HepG2 (cell line): Measurements from ENCODE around the gene ARGLU1. TPM values are rescaled to one million over a fixed set of nuclear protein-coding genes. Genes with fewer than 3 reads are reported as not detected.

ENCODE experiments used
- ATAC-seq: fragments of 200-7000 bp; cut with Tn5 transposase; 3 replicates; pipeline ENCODE4 v1.9.1; 2020; ENCODE audit warnings: mild to moderate bottlenecking, moderate library complexity
- BruUV-seq: library from RNA; stranded (reverse); fragments of 400-500 nt; replicated peaks from 2 replicates; lab custom pipeline; 2021; lab: Mats Ljungman, UMichigan
- CTCF ChIA-PET: fragments of 300-600 bp; formaldehyde crosslinking; extraction: SDS; loops from one replicate; lab custom pipeline; 2021; ENCODE audit warnings: low total read pairs, inconsistent platforms, low intra/inter-chr PET ratio; lab: Yijun Ruan, JAX
- POLR2A ChIA-PET: fragments of 350-600 bp; sonication (Branson Sonifier 250); formaldehyde crosslinking; loops from one replicate; lab custom pipeline; 2020; ENCODE audit warnings: antibody characterized with exemption, inconsistent platforms; lab: Yijun Ruan, JAX
- DNase-seq: peaks from one replicate; pipeline ENCODE4 v3.0.0-alpha.2; 2015; ENCODE audit warnings: low spot score
- FAIRE-seq: peaks from 3 replicates; lab custom pipeline; 2011; peaks lifted over from hg19 to GRCh38; lab: Jason Lieb, UNC
- H2AFZ ChIP-seq: one replicate; pipeline ENCODE4 v1.6.1; 2011; ENCODE audit warnings: low read length, inconsistent platforms
- H3K27ac ChIP-seq: fragments of 300-600 bp; 3 replicates; pipeline ENCODE4 v1.8.0; 2011; ENCODE audit warnings: mixed run types, mild to moderate bottlenecking, mixed read lengths, low read length, inconsistent platforms; ENCODE audit not compliant: insufficient read depth; ENCODE audit errors: extremely low read length
- H3K27me3 ChIP-seq, 2 experiments: fragments of 200-600 bp in 1 of 2; 2 replicates in 1 of 2; 3 replicates in 1 of 2; pipeline versions ENCODE4 v1.6.0 to v1.8.0; 2011; ENCODE audit warnings: low read length in 2 of 2, mild to moderate bottlenecking in 2 of 2, moderate library complexity in 2 of 2, inconsistent platforms in 1 of 2; ENCODE audit not compliant: insufficient read depth in 2 of 2, control insufficient read depth in 1 of 2
- H3K36me3 ChIP-seq, 2 experiments: fragments of 200-600 bp in 1 of 2; replicated peaks in 1 of 2; 2 replicates in 1 of 2; 3 replicates in 1 of 2; pipeline versions ENCODE4 v1.5.1 to v1.8.0; 2011; ENCODE audit warnings: low read length in 2 of 2, inconsistent platforms in 1 of 2; ENCODE audit not compliant: insufficient read depth in 2 of 2, control insufficient read depth in 1 of 2
- H3K4me1 ChIP-seq: 2 replicates; pipeline ENCODE4 v1.5.1; 2012; ENCODE audit warnings: low read length, inconsistent platforms; ENCODE audit not compliant: insufficient read depth
- H3K4me2 ChIP-seq: 2 replicates; pipeline ENCODE4 v1.6.0; 2011; ENCODE audit warnings: low read depth, low read length, inconsistent platforms
- H3K4me3 ChIP-seq, 3 experiments: fragments of 200-600 bp in 1 of 3; sonication (generic), shearing (Covaris generic) in 1 of 3; replicated peaks in 1 of 3; 2 replicates each; pipeline ENCODE4 v1.5.1; 2011 to 2016; ENCODE audit warnings: low read length in 3 of 3, inconsistent platforms in 2 of 3, low read depth in 2 of 3, mild to moderate bottlenecking in 2 of 3, control low read depth in 1 of 3, mixed read lengths in 1 of 3; ENCODE audit not compliant: insufficient read depth in 1 of 3
- H3K79me2 ChIP-seq: one replicate; pipeline ENCODE4 v1.6.1; 2011; ENCODE audit warnings: low read length, inconsistent platforms; ENCODE audit not compliant: insufficient read depth
- H3K9ac ChIP-seq: 2 replicates; pipeline ENCODE4 v1.6.0; 2011; ENCODE audit warnings: mild to moderate bottlenecking, low read depth, low read length, inconsistent platforms; ENCODE audit not compliant: insufficient read depth
- H3K9me3 ChIP-seq: 2 replicates; pipeline ENCODE4 v1.5.1; 2012; ENCODE audit warnings: mild to moderate bottlenecking, low read length
- H4K20me1 ChIP-seq: 2 replicates; pipeline ENCODE4 v1.6.0; 2011; ENCODE audit warnings: inconsistent platforms, mild to moderate bottlenecking, low read length, moderate library complexity; ENCODE audit not compliant: insufficient read depth
- CC2D1A ChIP-seq: sonication (generic); formaldehyde crosslinking; IDR thresholded peaks from 2 replicates; pipeline ENCODE4 v1.8.1; 2023; ENCODE audit warnings: mild to moderate bottlenecking, missing genetic modification reagents
- ELF3 ChIP-seq: IDR thresholded peaks from 2 replicates; pipeline ENCODE4 v1.6.1; 2016; ENCODE audit warnings: missing genetic modification reagents, missing compliant biosample characterization
- ZFP36L1 ChIP-seq: sonication (generic); formaldehyde crosslinking; IDR thresholded peaks from 2 replicates; pipeline ENCODE4 v1.8.0; 2022; ENCODE audit warnings: mild to moderate bottlenecking, missing genetic modification reagents, moderate library complexity
- ZNF12 ChIP-seq: sonication (generic); formaldehyde crosslinking; IDR thresholded peaks from 2 replicates; pipeline ENCODE4 v1.5.0; 2020; ENCODE audit warnings: missing genetic modification reagents
- ZNF317 ChIP-seq: sonication (generic); formaldehyde crosslinking; IDR thresholded peaks from 2 replicates; pipeline ENCODE4 v1.5.0; 2020; ENCODE audit warnings: mild to moderate bottlenecking, missing genetic modification reagents
- ZNF446 ChIP-seq: sonication (generic); formaldehyde crosslinking; IDR thresholded peaks from 2 replicates; pipeline ENCODE4 v1.5.0; 2020; ENCODE audit warnings: mild to moderate bottlenecking, missing genetic modification reagents
- WGBS: methylation state at CpG from one replicate; pipeline ENCODE4 v1.1.6; 2017; ENCODE audit warnings: low lambda C conversion rate; 5-methylcytosine and 5-hydroxymethylcytosine counted together
- in situ Hi-C: cut with HindIII; loops from 2 replicates; pipeline ENCODE4 v1.10.0; 2017; ENCODE audit warnings: low pct_unique_long_range_greater_than_20kb; ENCODE audit not compliant: extremely low pct_ligation_motif_present
- intact Hi-C: fragments of 100-400 bp; cut with micrococcal nuclease; formaldehyde crosslinking; loops from one replicate; pipeline ENCODE4 v1.10.0; 2022; ENCODE audit not compliant: unreplicated experiment
- polyA plus RNA-seq, 8 experiments: library from polyadenylated mRNA; depleted of rRNA in 3 of 8; stranded (reverse) in 7 of 8; unstranded in 1 of 8; fragments of >200 nt; fragmentation: Illumina TruSeq in 4 of 8; extraction: Trizol in 4 of 8; gene quantifications; 2 replicates each; pipeline versions ENCODE4 v1.2.1 to v1.2.3, GENCODE V29; 2011 to 2016; ENCODE audit warnings: low read depth in 4 of 8, missing spikeins in 1 of 8, mixed read lengths in 1 of 8; ENCODE audit not compliant: insufficient read depth in 1 of 8
- total RNA-seq, 5 experiments: library from RNA; depleted of rRNA; stranded (reverse); fragments of >200 nt; fragmentation: Illumina TruSeq; extraction: Trizol; gene quantifications; 2 replicates each; pipeline ENCODE4 v1.2.3, GENCODE V29; 2016; ENCODE audit warnings: low read depth in 1 of 5
- TF ChIP-seq, protein P1 (sequence below): sonication (generic); formaldehyde crosslinking; IDR thresholded peaks from 2 replicates; pipeline ENCODE4 v1.4.0; 2020; ENCODE audit warnings: mild to moderate bottlenecking, low read depth, missing genetic modification reagents
- TF ChIP-seq, protein P2 (sequence below): IDR thresholded peaks from 2 replicates; pipeline ENCODE4 v1.6.1; 2018; ENCODE audit warnings: missing genetic modification reagents, mild to moderate bottlenecking, missing compliant biosample characterization

The ARGLU1 gene
- total and polyA plus RNA-seq, 2 of the 13 experiments (the other 11 are each of a cell fraction or from before 2014, with no cell fraction given) = 47.1 to 70.6 TPM

DNA sequence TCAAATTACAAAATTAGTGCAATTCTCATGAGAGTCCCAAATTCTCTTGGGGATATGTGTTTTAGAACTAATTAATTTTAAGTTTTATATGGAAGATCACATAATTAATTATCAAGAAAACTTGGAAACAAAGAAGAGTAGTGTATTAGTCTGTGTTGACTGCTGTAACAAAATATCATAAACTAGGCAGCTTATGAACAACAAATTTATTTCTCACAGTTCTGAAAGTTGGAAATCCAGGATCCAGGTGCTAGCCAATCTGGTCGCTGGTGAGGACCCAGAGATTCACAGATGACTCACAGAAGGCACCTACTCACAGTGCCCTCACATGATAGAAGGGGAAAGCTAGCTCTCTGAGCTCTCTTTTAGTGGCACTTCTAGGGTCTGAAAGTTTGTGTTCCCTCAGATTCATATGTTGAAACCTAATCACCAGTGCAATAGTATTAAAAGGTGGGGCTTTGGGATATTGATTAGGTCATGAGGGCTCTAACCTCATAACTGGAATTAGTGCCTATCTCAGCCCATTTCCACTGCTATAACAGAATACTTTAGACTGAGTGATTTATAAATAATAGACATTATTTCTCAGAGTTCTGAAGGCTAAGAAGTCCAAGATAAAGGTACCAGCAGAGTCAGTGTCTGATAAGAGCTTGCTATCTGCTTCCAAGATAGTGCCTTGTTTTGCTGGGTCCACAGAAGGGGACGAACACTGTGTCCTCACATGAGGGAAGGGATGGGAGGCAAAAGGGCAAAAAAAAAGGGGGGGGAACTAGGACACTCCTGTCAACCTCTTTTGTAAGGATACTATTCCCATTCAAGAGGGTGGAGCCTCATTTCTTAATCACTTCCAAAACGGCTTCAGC, 1.5 kb upstream of the ARGLU1 start:
- H3K9ac ChIP-seq = no peak overlapping the region
- DNase-seq (no peak), FAIRE-seq (no peak), ATAC-seq (no peak)
- H3K4me3 ChIP-seq = no peak overlapping the region
- H3K27me3 ChIP-seq = no peaks in the 10 kb centered on the region; a peak in 1 of 5 replicates
- in situ Hi-C loops (no loop called here), intact Hi-C loops (loop anchor here (10.0 kb wide), 1 partner anchor 105 kb away; no protein-coding TSS in a partner anchor)
- CTCF ChIA-PET = no interaction called here
- no peaks in the 10 kb centered on the region for H3K36me3 ChIP-seq
- POLR2A ChIA-PET = no interaction called here
- peaks cover 31% of the 10 kb centered on the region for H3K4me1 ChIP-seq
- peaks cover 27% of the 10 kb centered on the region for H4K20me1 ChIP-seq
- BruUV-seq = no TSS peak
- TF ChIP-seq ELF3 (CRISPR knock-in tag) (no peak), CC2D1A (CRISPR knock-in tag) (no peak), ZNF12 (peak; percentile 97)
- H3K79me2 ChIP-seq = peaks cover 35% of the 10 kb centered on the region
- H3K27ac ChIP-seq = no peak overlapping the region
- no peaks in the 10 kb centered on the region for H3K9me3 ChIP-seq
- H2AFZ ChIP-seq = no peak overlapping the region
- 77% methylated on average over 3 of the region's 3 CpGs for WGBS
- H3K4me2 ChIP-seq = peak overlapping the region; percentile 89; the same call in 1 of the 2 replicates

DNA sequence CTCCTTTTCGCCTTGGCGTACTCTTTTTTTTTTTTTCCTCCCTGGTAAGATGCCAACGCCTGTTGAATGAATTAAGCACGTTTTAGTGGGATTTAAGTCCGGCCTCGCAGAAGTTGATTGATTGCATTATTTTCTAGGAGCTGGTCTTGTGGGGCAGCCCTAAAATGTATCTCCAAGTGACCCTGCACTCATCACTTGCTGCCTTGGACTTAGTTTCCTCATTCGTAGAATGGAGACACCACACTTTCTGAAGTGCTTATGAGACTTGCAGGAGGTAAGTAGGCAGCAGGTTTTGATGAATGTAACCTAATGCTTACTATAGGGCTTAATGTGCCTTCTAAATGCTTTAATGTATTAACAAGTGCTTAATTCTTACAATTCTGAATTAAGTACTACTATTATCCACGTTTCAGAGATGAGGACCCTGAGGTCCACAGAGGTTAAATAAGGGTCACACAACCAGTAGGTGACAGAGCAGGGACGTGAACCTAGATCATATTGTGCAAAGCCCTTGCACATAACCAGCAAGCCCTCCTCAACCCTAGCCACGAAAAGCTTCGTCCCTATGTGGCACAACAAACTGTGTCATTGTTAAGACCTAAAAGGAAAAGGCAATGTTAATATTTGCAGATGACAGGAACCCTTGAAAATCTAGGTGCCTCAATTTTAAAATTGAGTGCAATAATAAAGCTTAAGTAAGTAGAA, 514 bp upstream of the ARGLU1 start:
- intact Hi-C loops = loop anchor here (1.0 to 10.0 kb wide), 2 partner anchors 23 to 106 kb away; no protein-coding TSS in a partner anchor
- in situ Hi-C loops = no loop called here
- Histone ChIP-seq H3K9me3 (no peaks in the 10 kb centered on the region), H3K27ac (peak overlapping the region; percentile 91), H3K4me3 (peak overlapping the region; percentile 73 to 95 (median 89)), H3K79me2 (peaks cover 46% of the 10 kb centered on the region), H3K9ac (peak overlapping the region; percentile 96), H4K20me1 (peaks cover 36% of the 10 kb centered on the region), H3K4me2 (peak overlapping the region; percentile 89), H3K36me3 (no peaks in the 10 kb centered on the region; a peak in 1 of 5 replicates), H3K4me1 (peaks cover 40% of the 10 kb centered on the region), H2AFZ (peak overlapping the region; percentile 84), H3K27me3 (no peaks in the 10 kb centered on the region; a peak in 1 of 5 replicates)
- POLR2A ChIA-PET = interaction anchor here (0.9 to 1.3 kb wide), 3 partner anchors 12 to 23 kb away, joined by 3 to 5 read pairs (median 3); no protein-coding TSS in a partner anchor
- WGBS = under 1% methylated on average over 11 of the region's 11 CpGs
- FAIRE-seq (peak; percentile 55), DNase-seq (peak; percentile 35), ATAC-seq (peak; percentile 43)
- TSS peak; percentile 74 for BruUV-seq
- CTCF ChIA-PET = no interaction called here
- TF ChIP-seq ZNF446 (CRISPR knock-in tag) = no peak
- TF ChIP-seq, protein P1, sequence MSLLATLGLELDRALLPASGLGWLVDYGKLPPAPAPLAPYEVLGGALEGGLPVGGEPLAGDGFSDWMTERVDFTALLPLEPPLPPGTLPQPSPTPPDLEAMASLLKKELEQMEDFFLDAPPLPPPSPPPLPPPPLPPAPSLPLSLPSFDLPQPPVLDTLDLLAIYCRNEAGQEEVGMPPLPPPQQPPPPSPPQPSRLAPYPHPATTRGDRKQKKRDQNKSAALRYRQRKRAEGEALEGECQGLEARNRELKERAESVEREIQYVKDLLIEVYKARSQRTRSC (CRISPR knock-in tag) = no peak
- TF ChIP-seq ZNF317 = 0 out of 2 replicates have a peak, but pooled peaks have one; percentile 12
- TF ChIP-seq ZFP36L1 (CRISPR knock-in tag) = no peak
- TF ChIP-seq, protein P2, sequence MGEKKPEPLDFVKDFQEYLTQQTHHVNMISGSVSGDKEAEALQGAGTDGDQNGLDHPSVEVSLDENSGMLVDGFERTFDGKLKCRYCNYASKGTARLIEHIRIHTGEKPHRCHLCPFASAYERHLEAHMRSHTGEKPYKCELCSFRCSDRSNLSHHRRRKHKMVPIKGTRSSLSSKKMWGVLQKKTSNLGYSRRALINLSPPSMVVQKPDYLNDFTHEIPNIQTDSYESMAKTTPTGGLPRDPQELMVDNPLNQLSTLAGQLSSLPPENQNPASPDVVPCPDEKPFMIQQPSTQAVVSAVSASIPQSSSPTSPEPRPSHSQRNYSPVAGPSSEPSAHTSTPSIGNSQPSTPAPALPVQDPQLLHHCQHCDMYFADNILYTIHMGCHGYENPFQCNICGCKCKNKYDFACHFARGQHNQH = 0 out of 2 replicates have a peak, but pooled peaks have one; percentile 3
